ENCODE measurements around the gene RPS3. TPM values are rescaled to one million over a fixed set of nuclear protein-coding genes. Genes with fewer than 3 reads are reported as not detected.

RPS3 gene
- total RNA-seq, 1 donor = 1,703 TPM

DNA sequence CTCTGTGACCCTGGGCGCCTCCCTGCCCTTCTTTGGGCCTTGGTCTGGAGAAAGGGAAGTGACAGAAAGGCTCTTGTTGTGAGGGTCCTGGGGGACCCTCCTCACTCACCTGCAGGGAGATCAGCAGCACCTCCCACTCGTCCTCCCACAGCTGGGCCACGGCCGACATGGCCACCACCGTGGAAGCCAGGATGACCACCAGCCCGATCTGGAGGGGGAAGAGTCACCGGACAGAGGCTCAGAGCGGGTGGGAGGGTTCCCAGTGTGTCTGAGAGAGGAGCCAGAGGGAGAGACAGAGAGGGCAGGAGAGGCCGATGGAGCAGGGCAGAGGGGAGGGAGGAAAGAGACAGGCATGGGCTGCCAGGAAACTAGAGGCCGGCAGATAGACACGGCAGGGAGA, 50.5 kb downstream of the RPS3 start:
- no peak overlapping the region for H3K4me3 ChIP-seq (ENCODE audit: low read depth, low read length)
- DNase-seq (ENCODE audit: low read depth) = no peak
- TF ChIP-seq, protein P1, sequence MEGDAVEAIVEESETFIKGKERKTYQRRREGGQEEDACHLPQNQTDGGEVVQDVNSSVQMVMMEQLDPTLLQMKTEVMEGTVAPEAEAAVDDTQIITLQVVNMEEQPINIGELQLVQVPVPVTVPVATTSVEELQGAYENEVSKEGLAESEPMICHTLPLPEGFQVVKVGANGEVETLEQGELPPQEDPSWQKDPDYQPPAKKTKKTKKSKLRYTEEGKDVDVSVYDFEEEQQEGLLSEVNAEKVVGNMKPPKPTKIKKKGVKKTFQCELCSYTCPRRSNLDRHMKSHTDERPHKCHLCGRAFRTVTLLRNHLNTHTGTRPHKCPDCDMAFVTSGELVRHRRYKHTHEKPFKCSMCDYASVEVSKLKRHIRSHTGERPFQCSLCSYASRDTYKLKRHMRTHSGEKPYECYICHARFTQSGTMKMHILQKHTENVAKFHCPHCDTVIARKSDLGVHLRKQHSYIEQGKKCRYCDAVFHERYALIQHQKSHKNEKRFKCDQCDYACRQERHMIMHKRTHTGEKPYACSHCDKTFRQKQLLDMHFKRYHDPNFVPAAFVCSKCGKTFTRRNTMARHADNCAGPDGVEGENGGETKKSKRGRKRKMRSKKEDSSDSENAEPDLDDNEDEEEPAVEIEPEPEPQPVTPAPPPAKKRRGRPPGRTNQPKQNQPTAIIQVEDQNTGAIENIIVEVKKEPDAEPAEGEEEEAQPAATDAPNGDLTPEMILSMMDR (IDR thresholded peaks at IDR 0.05; ENCODE audit: insufficient read depth, low read depth, low read length) = no peak

DNA sequence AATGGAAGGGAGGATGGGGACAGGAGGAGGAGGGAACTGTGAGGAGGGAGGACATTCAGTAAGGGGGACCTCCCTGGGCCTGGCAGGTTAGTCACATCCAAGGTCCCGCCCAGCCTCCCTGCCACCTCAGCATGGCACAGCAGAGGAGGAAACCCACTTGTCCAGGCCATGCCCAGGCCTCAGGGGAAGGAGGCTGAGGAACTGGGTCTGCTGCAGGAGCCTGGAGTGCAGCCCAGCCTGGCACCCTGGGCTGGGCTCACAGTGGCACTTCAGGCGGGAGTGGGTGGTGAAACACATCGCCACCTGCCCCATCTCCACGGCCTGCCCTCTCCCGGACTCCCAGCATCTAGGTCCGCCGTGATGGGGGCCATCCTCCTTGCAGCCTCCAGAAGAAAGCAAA, 50.9 kb downstream of the RPS3 start:
- H3K4me3 ChIP-seq (ENCODE audit: low read depth, low read length) = no peak overlapping the region
- TF ChIP-seq, protein P1 (IDR thresholded peaks at IDR 0.05; ENCODE audit: insufficient read depth, low read depth, low read length) = no peak
- no peak for DNase-seq (ENCODE audit: low read depth)

DNA sequence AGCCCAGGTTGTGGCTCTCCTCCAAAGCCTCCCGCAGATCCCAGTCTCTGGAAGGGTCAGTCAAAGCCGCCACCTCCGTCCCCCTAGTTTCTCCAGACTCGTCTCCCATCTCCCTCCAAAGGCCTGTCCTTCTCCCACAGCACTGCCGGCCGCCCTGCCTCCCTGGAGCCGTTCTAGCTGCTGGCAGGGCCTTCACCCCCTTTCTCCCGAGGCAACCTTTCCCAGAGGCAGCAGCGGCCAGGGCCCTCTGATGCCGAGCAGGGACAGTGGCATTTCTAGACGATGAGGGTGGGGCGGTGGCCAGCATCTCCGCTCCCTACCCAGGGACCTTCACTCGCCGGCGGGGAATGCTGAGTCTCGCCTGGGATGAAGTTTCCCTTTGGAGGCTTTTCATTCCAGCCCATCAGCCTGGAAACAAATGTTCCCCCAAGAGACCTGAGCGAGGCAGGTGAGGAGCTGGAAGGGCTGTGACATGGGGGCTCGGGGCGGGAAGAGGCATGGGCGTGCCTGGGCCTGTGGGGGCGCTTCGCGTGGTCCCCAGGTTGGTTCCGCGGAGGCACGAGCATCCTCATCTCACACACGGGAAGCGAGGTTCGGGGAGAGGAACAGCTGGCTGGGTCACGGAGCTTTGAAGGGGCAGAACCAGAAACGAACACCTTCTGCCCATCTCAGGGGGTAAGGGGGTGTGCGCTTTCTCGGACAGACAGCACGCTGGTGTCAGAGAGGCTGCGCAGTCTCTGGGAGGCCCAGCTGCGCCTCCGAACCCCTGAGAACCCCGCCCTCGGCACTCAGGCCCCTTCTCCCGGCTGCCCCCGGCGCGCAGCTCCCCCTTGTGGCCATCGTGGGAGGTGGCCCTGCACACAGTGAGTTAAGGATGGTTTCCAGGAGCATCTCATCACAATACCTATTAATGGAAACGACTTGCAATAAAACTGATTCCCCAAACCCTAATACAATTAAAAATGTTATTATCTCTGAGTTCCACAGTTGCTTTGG, 51.8 kb downstream of the RPS3 start:
- TF ChIP-seq, protein P1 (IDR thresholded peaks at IDR 0.05; ENCODE audit: insufficient read depth, low read depth, low read length) = peak; percentile 51
- no peak for DNase-seq (ENCODE audit: low read depth)
- no peak overlapping the region for H3K4me3 ChIP-seq (ENCODE audit: low read depth, low read length)

DNA sequence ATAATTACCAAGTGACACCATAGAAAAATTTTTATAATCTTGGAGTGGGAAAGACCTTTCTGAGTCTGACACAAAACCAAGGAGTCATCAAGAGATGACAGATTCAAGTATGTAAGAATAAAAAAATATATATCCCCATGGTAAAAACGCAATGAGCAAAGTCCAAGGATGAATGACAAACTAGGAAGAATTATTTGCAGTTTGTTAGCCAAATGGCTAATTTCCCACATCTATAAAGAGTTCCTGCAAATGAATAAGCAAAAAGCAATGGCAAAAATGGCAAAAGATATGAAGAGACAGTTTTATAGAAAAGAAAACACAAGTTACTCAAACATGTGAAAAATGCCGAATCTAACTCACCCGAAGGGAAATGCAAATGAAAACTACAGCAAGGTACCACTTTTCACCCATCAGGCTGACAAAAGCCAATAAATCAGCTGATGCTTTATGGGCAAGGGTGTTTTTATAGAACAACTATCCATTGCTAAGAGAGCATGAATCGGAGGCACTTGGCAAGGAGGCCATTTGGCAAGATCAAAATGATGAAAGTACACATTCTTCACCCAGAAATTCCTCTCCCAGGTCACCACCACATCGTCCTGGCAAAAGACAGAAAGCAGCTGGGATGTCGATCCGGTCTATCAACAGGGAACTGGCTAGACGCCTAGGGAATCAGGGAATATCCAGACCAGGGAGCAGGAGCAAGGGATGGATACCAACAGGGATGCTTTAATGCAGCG, 54.8 kb downstream of the RPS3 start:
- TF ChIP-seq, protein P1 (IDR thresholded peaks at IDR 0.05; ENCODE audit: insufficient read depth, low read depth, low read length) = no peak
- H3K4me3 ChIP-seq (ENCODE audit: low read depth, low read length) = no peak overlapping the region
- peak; percentile 54 for DNase-seq (ENCODE audit: low read depth)

DNA sequence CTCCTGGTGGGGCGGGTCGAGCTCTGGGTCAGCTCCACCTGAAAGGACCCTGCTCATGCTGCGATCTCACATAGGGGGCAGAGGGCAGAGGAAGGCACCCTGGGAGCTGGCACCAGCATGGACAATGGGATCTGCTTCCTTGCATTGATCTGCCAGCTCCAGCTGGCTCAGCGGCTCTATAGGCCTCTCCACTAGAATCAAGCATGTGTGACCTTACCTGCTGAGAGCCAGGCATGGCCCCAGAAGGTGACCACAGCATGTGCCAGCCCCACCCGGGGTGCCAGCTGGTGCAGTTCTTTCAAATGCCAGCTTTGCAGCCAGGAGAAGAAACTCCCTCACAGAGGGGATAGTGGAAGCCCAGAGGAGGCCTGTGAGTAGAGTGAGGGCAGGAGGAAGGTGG, 55.7 kb downstream of the RPS3 start:
- TF ChIP-seq, protein P1 (IDR thresholded peaks at IDR 0.05; ENCODE audit: insufficient read depth, low read depth, low read length) = no peak

More for the DNA sequence above, 55.7 kb downstream of the RPS3 start:
- no peak overlapping the region for H3K4me3 ChIP-seq (ENCODE audit: low read depth, low read length)
- DNase-seq (ENCODE audit: low read depth) = no peak

Small RNA genes within 50 kb of the gene (small RNA-seq; reads per million reads assigned to genes)
- not detected for gene SNORD15A
- 9,274 reads per million, percentile 100 among the genes with 10 or more reads in this experiment for gene SNORD15B

Other genes with a start within 250 kb of the RPS3 start
- under 0.01 TPM in 1 of 2 replicates, not detected in the other for gene SLCO2B1, start 248.4 kb upstream of the RPS3 start, total RNA-seq
- not detected in 2 replicates for gene TPBGL, start 158.7 kb upstream of the RPS3 start, total RNA-seq
- gene ARRB1, start 47.9 kb upstream of the RPS3 start, total RNA-seq = 27.1 and 33.2 TPM in 2 replicates
- 1.3 and 3.2 TPM in 2 replicates for gene KLHL35, start 33.7 kb downstream of the RPS3 start, total RNA-seq
- gene GDPD5, start 126.4 kb downstream of the RPS3 start, total RNA-seq = 9.5 and 10.3 TPM in 2 replicates
- 1,336 and 1,367 TPM in 2 replicates for gene SERPINH1, start 162.7 kb downstream of the RPS3 start, total RNA-seq

Measured in fibroblast of villous mesenchyme (primary cell).